ENCODE results near the gene SLC6A15. TPM values are rescaled to one million over a fixed set of nuclear protein-coding genes. Genes with fewer than 3 reads are reported as not detected.

The SLC6A15 gene
- total and polyA plus RNA-seq, 2 donors (not counting 1 experiment from before 2014, with no cell fraction given) = 0.39 TPM; not detected in 1

- Histone ChIP-seq H3K27ac (ENCODE audit: low read length in 2 of 2) (no peak overlapping the region), H3K9me3 (ENCODE audit: control extremely low read depth in 1 of 3, control insufficient read depth in 2 of 3, insufficient read depth in 1 of 3, low read length in 2 of 3) (no peaks in the 10 kb centered on the region), H3K79me2 (ENCODE audit: control insufficient read depth, insufficient read depth, low read length) (no peaks in the 10 kb centered on the region), H3K27me3 (replicated peaks in 1 of 4; ENCODE audit: control extremely low read depth in 1 of 4, control insufficient read depth in 3 of 4, insufficient read depth in 4 of 4, low read length in 3 of 4) (no peaks in the 10 kb centered on the region), H2AFZ (ENCODE audit: insufficient read depth, low read depth, low read length, poor library complexity, severe bottlenecking) (no peak overlapping the region), H3K36me3 (replicated peaks in 1 of 2; ENCODE audit: control extremely low read depth in 1 of 2, control insufficient read depth in 1 of 2, extremely low read depth in 1 of 2, insufficient read depth in 2 of 2, low read length in 1 of 2) (no peaks in the 10 kb centered on the region), H4K20me1 (ENCODE audit: control insufficient read depth, insufficient read depth, low read length, poor library complexity, severe bottlenecking) (no peaks in the 10 kb centered on the region), H3K4me3 (ENCODE audit: control extremely low read depth in 1 of 5, extremely low read depth in 1 of 5, insufficient read depth in 1 of 5, low read depth in 2 of 5, low read length in 4 of 5) (no peak overlapping the region), H3K4me1 (ENCODE audit: control insufficient read depth in 2 of 2, insufficient read depth in 2 of 2, low read length in 2 of 2) (no peaks in the 10 kb centered on the region), H3K4me2 (replicated peaks; ENCODE audit: low read depth, low read length, poor library complexity, severe bottlenecking) (no peak overlapping the region), H3K9ac (ENCODE audit: low read length) (no peak overlapping the region)
- Mint-ChIP-seq H3K27me3 (no peaks in the 10 kb centered on the region), H3K9me3 (ENCODE audit: insufficient read depth) (no peaks in the 10 kb centered on the region), H3K27ac (no peak overlapping the region), H3K4me1 (no peaks in the 10 kb centered on the region), H3K4me3 (no peak overlapping the region)
- no peak for DNase-seq
- intact Hi-C loops (cut with micrococcal nuclease) = no loop called here
- ATAC-seq (ENCODE audit: low read depth) = no peak
- TF ChIP-seq EZH2 (IDR thresholded peaks at IDR 0.05; ENCODE audit: borderline replicate concordance, insufficient read depth, low read depth, low read length, poor library complexity, severe bottlenecking) = no peak
- no peak for TF ChIP-seq CTCF (IDR thresholded peaks at IDR 0.05)
- 63% methylated on average over 1 of the region's 4 CpGs for whole genome bisulfite sequencing (ENCODE audit: insufficient coverage)
- POLR2A ChIA-PET = no interaction called here
- CTCF ChIA-PET = no interaction called here
Measured at GRCh38 chr12:84955298-84955697, 42.7 kb upstream of the SLC6A15 start.

- H3K4me3 Mint-ChIP-seq = no peak overlapping the region
- Histone ChIP-seq H3K4me3 (ENCODE audit: control extremely low read depth in 1 of 5, extremely low read depth in 1 of 5, insufficient read depth in 1 of 5, low read depth in 2 of 5, low read length in 4 of 5) (no peak overlapping the region), H4K20me1 (ENCODE audit: control insufficient read depth, insufficient read depth, low read length, poor library complexity, severe bottlenecking) (no peaks in the 10 kb centered on the region), H3K4me2 (replicated peaks; ENCODE audit: low read depth, low read length, poor library complexity, severe bottlenecking) (no peak overlapping the region), H3K4me1 (ENCODE audit: control insufficient read depth in 2 of 2, insufficient read depth in 2 of 2, low read length in 2 of 2) (no peaks in the 10 kb centered on the region), H3K9me3 (ENCODE audit: control extremely low read depth in 1 of 3, control insufficient read depth in 2 of 3, insufficient read depth in 1 of 3, low read length in 2 of 3) (no peaks in the 10 kb centered on the region), H3K79me2 (ENCODE audit: control insufficient read depth, insufficient read depth, low read length) (no peaks in the 10 kb centered on the region), H2AFZ (ENCODE audit: insufficient read depth, low read depth, low read length, poor library complexity, severe bottlenecking) (no peak overlapping the region), H3K9ac (ENCODE audit: low read length) (no peak overlapping the region), H3K36me3 (replicated peaks in 1 of 2; ENCODE audit: control extremely low read depth in 1 of 2, control insufficient read depth in 1 of 2, extremely low read depth in 1 of 2, insufficient read depth in 2 of 2, low read length in 1 of 2) (no peaks in the 10 kb centered on the region), H3K27me3 (replicated peaks in 1 of 4; ENCODE audit: control extremely low read depth in 1 of 4, control insufficient read depth in 3 of 4, insufficient read depth in 4 of 4, low read length in 3 of 4) (no peaks in the 10 kb centered on the region), H3K27ac (ENCODE audit: low read length in 2 of 2) (no peak overlapping the region)
- DNase-seq = no peak
- TF ChIP-seq EZH2 (IDR thresholded peaks at IDR 0.05; ENCODE audit: borderline replicate concordance, insufficient read depth, low read depth, low read length, poor library complexity, severe bottlenecking) (no peak), CTCF (IDR thresholded peaks at IDR 0.05) (no peak)
- no peaks in the 10 kb centered on the region for H3K27me3 Mint-ChIP-seq
- ChIA-PET POLR2A (no interaction called here), CTCF (no interaction called here)
- H3K4me1 Mint-ChIP-seq = no peaks in the 10 kb centered on the region
- no peak for ATAC-seq (ENCODE audit: low read depth)
- H3K27ac Mint-ChIP-seq = no peak overlapping the region
- intact Hi-C loops (cut with micrococcal nuclease) = no loop called here
- no CpG with 5 or more reads among the region's 1 CpG for WGBS (ENCODE audit: insufficient coverage)
- no peaks in the 10 kb centered on the region for H3K9me3 Mint-ChIP-seq (ENCODE audit: insufficient read depth)
Measured at GRCh38 chr12:84954415-84954814, 41.8 kb upstream of the SLC6A15 start.

Measured in B cell (primary cell).